Smooth muscle cell (in vitro differentiated cells): ENCODE measurements around the gene CGREF1. TPM values are rescaled to one million over a fixed set of nuclear protein-coding genes. Genes with fewer than 3 reads are reported as not detected.

Experiments used
- DNase-seq: peaks from one replicate; lab custom pipeline; 2025; ENCODE audit not compliant: unreplicated experiment; lab: John Stamatoyannopoulos, UW
- H2AFZ ChIP-seq: fragments of 200-600 bp; sonication (generic); 2 replicates; pipeline ENCODE4 v1.6.0; 2016; ENCODE audit warnings: antibody characterized with exemption, low read depth, mild to moderate bottlenecking
- H3F3A ChIP-seq: fragments of 200-600 bp; sonication (generic); 2 replicates; pipeline ENCODE4 v1.6.0; 2017; ENCODE audit warnings: antibody characterized with exemption, low read depth
- H3K27ac ChIP-seq: fragments of 200-600 bp; sonication (generic); 2 replicates; pipeline ENCODE4 v1.5.1; 2016; ENCODE audit warnings: low read depth, mild to moderate bottlenecking
- H3K27me3 ChIP-seq: fragments of 200-600 bp; sonication (generic); 2 replicates; pipeline ENCODE4 v1.6.1; 2016; ENCODE audit warnings: low read depth, mild to moderate bottlenecking
- H3K36me3 ChIP-seq: fragments of 200-600 bp; sonication (generic); 2 replicates; pipeline ENCODE4 v1.5.1; 2016; ENCODE audit warnings: low read depth
- H3K4me1 ChIP-seq: fragments of 200-600 bp; sonication (generic); 2 replicates; pipeline ENCODE4 v1.5.1; 2016; ENCODE audit warnings: low read depth
- H3K4me2 ChIP-seq: fragments of 200-600 bp; sonication (generic); 2 replicates; pipeline ENCODE4 v1.6.0; 2016; ENCODE audit warnings: mild to moderate bottlenecking
- H3K4me3 ChIP-seq: fragments of 200-600 bp; sonication (generic); 2 replicates; pipeline ENCODE4 v1.5.1; 2016; ENCODE audit warnings: mild to moderate bottlenecking
- H3K79me2 ChIP-seq: fragments of 200-600 bp; sonication (generic); 2 replicates; pipeline ENCODE4 v1.6.0; 2016; ENCODE audit warnings: low read depth, mild to moderate bottlenecking
- H3K9ac ChIP-seq: fragments of 200-600 bp; sonication (generic); 2 replicates; pipeline ENCODE4 v1.6.0; 2016; ENCODE audit warnings: low read depth
- H3K9me3 ChIP-seq: fragments of 200-600 bp; sonication (generic); replicated peaks from 2 replicates; pipeline ENCODE4 v1.5.1; 2016; ENCODE audit warnings: low read depth
- H4K20me1 ChIP-seq: fragments of 200-600 bp; sonication (generic); 2 replicates; pipeline ENCODE4 v1.6.0; 2016; ENCODE audit warnings: low read depth
- CTCF ChIP-seq: fragments of 200-600 bp; sonication (generic); IDR thresholded peaks from 2 replicates; pipeline ENCODE4 v1.5.1; 2017; ENCODE audit warnings: borderline replicate concordance, mild to moderate bottlenecking, antibody characterized with exemption; ENCODE audit not compliant: insufficient read depth, poor library complexity, severe bottlenecking
- WGBS: methylation state at CpG from one replicate; pipeline ENCODE4 v1.1.7; 2016; ENCODE audit warnings: low lambda C conversion rate; 5-methylcytosine and 5-hydroxymethylcytosine counted together
- polyA plus RNA-seq: library from polyadenylated mRNA; unstranded; fragments of >200 nt; fragmentation: Nextera tagmentation; extraction: Ambion mirVana; gene quantifications from 2 replicates; pipeline ENCODE4 v1.2.1, GENCODE V29; 2016
- total RNA-seq: library from RNA; depleted of rRNA; stranded (reverse); fragments of >200 nt; gene quantifications from 2 replicates; pipeline ENCODE4 v1.2.3, GENCODE V29; 2014

The CGREF1 gene
- total and polyA plus RNA-seq, 2 experiments from 2014 or later: 0.85 TPM; not detected in 1

DNA sequence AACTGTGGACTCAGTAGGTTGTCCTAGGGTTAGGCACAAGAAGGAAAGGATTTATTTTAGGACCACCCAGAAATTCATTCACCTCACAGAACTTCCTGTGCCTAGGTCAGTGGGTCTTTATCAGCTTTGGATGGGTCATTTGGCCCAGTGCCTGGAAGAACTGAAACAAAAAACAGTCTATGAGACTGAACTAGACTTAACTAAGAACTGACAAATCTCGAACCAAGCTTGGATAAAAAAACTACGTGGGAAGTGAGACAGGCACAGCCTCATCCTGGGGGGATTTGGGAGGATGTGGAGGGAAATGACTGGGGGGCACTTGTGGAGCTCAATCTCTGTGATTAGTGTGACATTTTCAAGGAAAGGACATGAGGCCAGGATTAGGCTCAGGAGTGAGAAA lies 45.1 kb downstream of the CGREF1 start:
- peak overlapping the region; percentile 79 for H3K27ac ChIP-seq
- H3K79me2 ChIP-seq: peaks cover 30% of the 10 kb centered on the region
- H4K20me1 ChIP-seq: peaks cover 18% of the 10 kb centered on the region
- H3K27me3 ChIP-seq: no peaks in the 10 kb centered on the region
- H3K9ac ChIP-seq: no peak overlapping the region
- peaks cover 28% of the 10 kb centered on the region for H3F3A ChIP-seq
- TF ChIP-seq CTCF: no peak
- H3K4me1 ChIP-seq: peaks cover 26% of the 10 kb centered on the region
- H3K4me3 ChIP-seq: no peak overlapping the region
- no peak for DNase-seq
- H3K9me3 ChIP-seq: no peaks in the 10 kb centered on the region
- peak overlapping the region; percentile 29 for H3K4me2 ChIP-seq
- WGBS: 11% methylated on average over 2 of the region's 2 CpGs
- peak overlapping the region; percentile 20 for H2AFZ ChIP-seq
- H3K36me3 ChIP-seq: no peaks in the 10 kb centered on the region

DNA sequence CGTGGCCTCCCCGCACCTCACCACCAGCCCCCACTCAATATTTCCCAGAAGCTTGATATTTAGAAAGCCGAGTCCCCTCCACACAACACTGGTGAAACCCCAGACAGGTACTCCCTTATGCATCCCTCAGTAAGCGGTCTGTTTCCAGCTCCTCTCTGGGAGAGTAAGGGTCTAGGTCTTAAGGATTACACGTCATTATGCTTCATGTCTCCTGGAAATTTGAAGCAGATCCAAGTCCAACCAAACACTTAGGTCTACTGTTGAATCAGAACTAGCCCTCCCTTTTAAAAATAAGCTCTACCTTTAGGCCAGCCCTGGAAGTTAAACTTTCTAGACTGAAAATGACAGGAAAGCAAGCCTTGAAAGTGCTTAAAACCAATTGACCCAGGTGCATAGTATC lies 46.0 kb downstream of the CGREF1 start:
- Histone ChIP-seq H2AFZ (no peak overlapping the region), H3K9ac (no peak overlapping the region), H3F3A (peaks cover 30% of the 10 kb centered on the region), H3K27me3 (no peaks in the 10 kb centered on the region), H4K20me1 (peaks cover 27% of the 10 kb centered on the region), H3K4me1 (peaks cover 21% of the 10 kb centered on the region), H3K4me2 (peak overlapping the region; percentile 95), H3K4me3 (peak overlapping the region; percentile 91), H3K9me3 (no peaks in the 10 kb centered on the region), H3K36me3 (no peaks in the 10 kb centered on the region), H3K79me2 (peaks cover 34% of the 10 kb centered on the region), H3K27ac (peak overlapping the region; percentile 79)
- TF ChIP-seq CTCF: no peak
- WGBS: 35% methylated on average over 5 of the region's 5 CpGs
- no peak for DNase-seq

DNA sequence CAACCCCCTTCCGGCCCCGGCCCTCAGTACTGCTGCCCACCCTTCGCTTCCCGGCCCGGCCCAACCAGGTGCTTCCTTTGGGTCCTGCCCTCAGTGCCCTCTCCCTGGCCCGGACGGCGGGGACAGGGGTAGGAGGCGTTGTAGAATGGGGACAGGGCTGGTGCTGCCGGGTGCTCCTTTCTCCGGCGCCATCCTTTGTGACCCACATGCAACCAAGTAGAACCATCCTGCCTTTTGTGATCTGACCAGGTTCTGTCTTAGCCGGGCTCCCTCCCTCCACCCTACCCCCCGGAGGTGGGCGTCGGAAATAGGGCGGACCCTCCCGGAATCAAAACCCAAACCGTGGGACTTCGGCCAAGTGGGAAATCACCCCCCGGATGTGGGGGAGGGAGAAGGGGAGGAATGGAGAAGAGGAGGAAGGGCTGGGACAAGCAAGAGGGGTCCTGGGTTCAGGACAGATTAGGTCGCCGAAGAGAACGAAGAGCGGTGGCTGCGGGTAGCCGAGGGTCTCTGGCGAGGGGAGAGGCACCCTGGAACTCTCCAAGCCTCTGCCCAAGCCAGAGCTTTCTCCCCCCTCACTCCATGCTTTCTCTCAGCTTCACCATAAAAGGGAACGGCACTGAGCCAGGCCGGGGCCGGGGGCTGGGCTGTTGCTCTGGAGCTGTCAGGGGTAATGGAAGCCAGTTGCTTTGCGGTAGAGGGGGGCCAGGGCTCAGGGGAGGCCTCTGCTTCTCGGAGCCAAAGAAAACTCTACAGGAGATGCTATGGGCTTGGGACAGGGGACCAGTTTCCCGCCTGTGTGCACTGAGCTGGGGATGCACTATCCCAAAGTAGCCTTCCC lies 46.7 kb downstream of the CGREF1 start:
- Histone ChIP-seq H3K4me2 (peak overlapping the region; percentile 95), H3K9ac (peak overlapping the region; percentile 55), H3K9me3 (no peaks in the 10 kb centered on the region), H3K4me3 (peak overlapping the region; percentile 91), H3K36me3 (no peaks in the 10 kb centered on the region), H3K79me2 (peaks cover 40% of the 10 kb centered on the region), H3K4me1 (peaks cover 21% of the 10 kb centered on the region), H3F3A (peaks cover 28% of the 10 kb centered on the region), H3K27ac (peak overlapping the region; percentile 79), H3K27me3 (no peaks in the 10 kb centered on the region), H4K20me1 (peaks cover 34% of the 10 kb centered on the region), H2AFZ (peak overlapping the region; percentile 1)
- DNase-seq: peak; percentile 76
- no peak for TF ChIP-seq CTCF
- 3% methylated on average over 26 of the region's 34 CpGs for WGBS
